GM18858 (cell line): ENCODE measurements around the gene NPIPB13.
"Not testable (repeated sequence)": the region's sequence is repeated elsewhere in the genome, so short reads cannot be mapped to it uniquely, and the experiment has no call there.

Experiments
- ATAC-seq: cut with Tn5 transposase; IDR thresholded peaks from one replicate; pipeline ENCODE4 v1.9.1; 2021; ENCODE audit not compliant: unreplicated experiment

NPIPB13 gene

DNA sequence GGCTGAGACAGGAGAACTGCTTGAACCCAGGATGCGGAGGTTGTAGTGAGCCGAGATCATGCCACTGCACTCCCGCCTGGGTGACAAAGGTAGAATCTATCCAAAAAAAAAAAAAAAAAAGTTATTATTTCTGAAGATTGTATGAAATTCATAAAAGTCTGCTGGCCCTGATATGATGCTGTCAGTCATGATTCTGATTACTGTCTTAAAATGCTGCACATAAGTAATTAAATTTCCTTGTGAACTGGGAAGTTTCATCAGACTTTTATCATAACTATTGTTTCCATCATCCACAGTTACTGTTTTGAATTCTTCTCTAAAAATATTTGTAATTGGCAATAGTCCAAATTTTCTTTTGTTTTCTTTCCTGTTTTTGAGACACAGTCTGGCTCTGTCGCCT lies at the start of gene NPIPB13:
Gene NPIPB13, minus strand, starts transcription at position 101 of the 400 bp plus-strand sequence. CDS start 2,906 bp downstream, outside the sequence.
- ATAC-seq, result not testable (repeated sequence)

GRCh38 chr16:30282357-30282756 lies 34.1 kb upstream of the NPIPB13 start:
- ATAC-seq, result not testable (repeated sequence)

- ATAC-seq, result not testable (repeated sequence)
Measured at GRCh38 chr16:30278523-30278922, 30.2 kb upstream of the NPIPB13 start.

GRCh38 chr16:30217082-30217481 lies 31.2 kb downstream of the NPIPB13 start:
- ATAC-seq, result not testable (repeated sequence)

- not testable (repeated sequence) for ATAC-seq
Measured at GRCh38 chr16:30211414-30211813, 36.9 kb downstream of the NPIPB13 start.

DNA sequence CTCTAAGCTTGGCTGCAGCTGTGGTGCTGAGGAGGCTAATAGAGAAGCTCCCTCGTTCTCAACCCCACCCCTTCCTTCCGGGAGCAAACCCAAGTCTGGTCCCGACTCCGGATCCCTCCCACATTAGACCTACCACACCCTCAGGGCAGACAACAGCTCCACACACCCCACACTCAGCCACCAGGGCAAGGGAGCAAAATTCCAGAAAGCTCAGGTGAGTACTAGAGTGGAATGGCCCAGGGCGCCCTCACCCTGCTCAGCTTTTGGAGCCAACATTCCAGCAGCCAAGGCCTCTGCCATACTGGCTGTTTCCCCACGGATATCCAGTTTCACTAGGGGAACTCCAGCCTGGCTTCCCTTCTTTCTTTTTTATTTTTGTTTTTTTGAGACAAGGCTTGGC lies 39.2 kb downstream of the NPIPB13 start:
- ATAC-seq, result not testable (repeated sequence)

DNA sequence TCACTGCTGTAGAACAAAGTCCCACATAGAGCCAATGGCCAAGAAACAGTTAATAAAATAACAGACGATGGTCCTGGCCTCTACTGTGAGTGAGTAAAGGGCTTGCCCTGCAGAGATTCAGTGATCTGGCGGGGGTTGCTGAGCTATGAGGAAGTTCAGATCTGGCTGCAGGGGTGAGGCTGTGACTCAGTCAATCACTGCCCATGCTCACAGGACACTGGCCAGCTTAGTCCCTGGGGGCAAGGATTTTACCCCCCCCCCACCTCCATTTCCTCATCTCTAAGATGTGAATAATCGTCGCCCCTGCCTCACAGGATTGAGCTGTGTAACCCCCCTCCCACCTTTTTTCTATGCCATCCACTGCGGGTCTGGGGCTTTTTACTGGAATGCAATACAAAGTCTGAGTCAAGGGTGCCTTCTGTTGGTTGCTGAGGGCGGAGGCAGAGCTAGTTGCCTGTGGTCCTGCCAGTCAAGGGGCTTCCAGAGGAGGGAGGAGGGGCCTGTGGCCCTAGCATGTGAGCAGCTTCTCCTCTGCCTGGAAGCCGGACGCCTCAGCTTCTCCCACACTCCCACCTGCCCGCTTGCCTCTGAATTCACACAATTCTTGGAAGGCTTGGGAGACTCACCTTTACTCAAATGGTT lies 41.1 kb downstream of the NPIPB13 start:
- ATAC-seq, result not testable (repeated sequence)

DNA sequence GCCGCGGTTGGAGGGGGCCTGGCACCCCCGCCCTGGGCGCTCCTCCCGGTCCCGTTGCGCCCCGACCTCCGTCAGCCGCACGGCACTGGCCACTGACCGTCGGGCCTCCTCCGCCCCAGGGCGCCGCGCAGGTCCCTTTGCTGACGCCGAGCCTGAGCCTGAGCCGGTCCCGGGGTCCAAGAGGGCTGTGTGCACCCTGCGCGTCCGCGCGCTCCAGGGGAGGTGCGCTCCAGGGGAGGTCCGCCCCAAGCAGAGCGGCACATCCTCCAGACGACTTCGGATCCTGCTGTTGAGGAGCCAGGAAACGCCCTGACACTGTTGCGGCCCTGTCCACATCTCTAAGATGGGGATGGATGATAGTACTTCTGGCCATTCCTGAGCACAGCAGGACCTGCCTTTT lies 42.0 kb downstream of the NPIPB13 start:
- ATAC-seq, result not testable (repeated sequence)

- not testable (repeated sequence) for ATAC-seq
Measured at GRCh38 chr16:30205541-30206236, 42.6 kb downstream of the NPIPB13 start.

GRCh38 chr16:30199608-30200343 lies 48.5 kb downstream of the NPIPB13 start:
- ATAC-seq, result not testable (repeated sequence)

GRCh38 chr16:30199049-30199448 lies 49.2 kb downstream of the NPIPB13 start, which contains the start of gene SULT1A3:
Gene SULT1A3, plus strand, starts transcription at chr16:30199255. Its CDS starts 1,474 bp downstream, at chr16:30200729.
- ATAC-seq, result not testable (repeated sequence)
